ENCODE measurements around the gene SMAD9.

- TF ChIP-seq CTCF (conservative IDR thresholded peaks at IDR 0.05), result no peak
- no peak for TF ChIP-seq ZFX (IDR thresholded peaks at IDR 0.05)
These were observed 7.1 kb downstream of the SMAD9 start for GRCh38 chr13:36912973-36913372.

Measured in C4-2B (cell line).